HUES64 (cell line): ENCODE measurements around the gene DMD.
A peak's percentile ranks its signal among the peaks of the same experiment; 100 is the strongest.
"Not testable (repeated sequence)": the region's sequence is repeated elsewhere in the genome, so short reads cannot be mapped to it uniquely, and the experiment has no call there.

Experiments
- H3K27ac ChIP-seq: 2 replicates; pipeline ENCODE4 v1.7.0; 2013; ENCODE audit warnings: low read depth, low read length, inconsistent platforms
- H3K27me3 ChIP-seq: 2 replicates; pipeline ENCODE4 v1.6.1; 2013; ENCODE audit warnings: mild to moderate bottlenecking, low read length; ENCODE audit not compliant: insufficient read depth
- H3K36me3 ChIP-seq: 2 replicates; pipeline ENCODE4 v1.6.1; 2013; ENCODE audit warnings: mild to moderate bottlenecking, low read length; ENCODE audit not compliant: insufficient read depth
- H3K4me1 ChIP-seq: 2 replicates; pipeline ENCODE4 v1.6.1; 2013; ENCODE audit warnings: mild to moderate bottlenecking, low read length, moderate library complexity; ENCODE audit not compliant: insufficient read depth
- H3K4me3 ChIP-seq: 2 replicates; pipeline ENCODE4 v1.5.1; 2013; ENCODE audit warnings: mild to moderate bottlenecking, low read length, moderate library complexity
- H3K9ac ChIP-seq: 2 replicates; pipeline ENCODE4 v1.6.1; 2013; ENCODE audit warnings: mild to moderate bottlenecking, low read depth, low read length
- H3K9me3 ChIP-seq: 2 replicates; pipeline ENCODE4 v1.6.1; 2013; ENCODE audit warnings: low read depth, low read length; ENCODE audit not compliant: insufficient read depth
- WGBS: fragments of 150-250, 120-280 bp; methylation state at CpG from one replicate; pipeline ENCODE4 v1.1.7; 2013; ENCODE audit warnings: missing lambda C conversion rate; 5-methylcytosine and 5-hydroxymethylcytosine counted together

DMD gene

DNA sequence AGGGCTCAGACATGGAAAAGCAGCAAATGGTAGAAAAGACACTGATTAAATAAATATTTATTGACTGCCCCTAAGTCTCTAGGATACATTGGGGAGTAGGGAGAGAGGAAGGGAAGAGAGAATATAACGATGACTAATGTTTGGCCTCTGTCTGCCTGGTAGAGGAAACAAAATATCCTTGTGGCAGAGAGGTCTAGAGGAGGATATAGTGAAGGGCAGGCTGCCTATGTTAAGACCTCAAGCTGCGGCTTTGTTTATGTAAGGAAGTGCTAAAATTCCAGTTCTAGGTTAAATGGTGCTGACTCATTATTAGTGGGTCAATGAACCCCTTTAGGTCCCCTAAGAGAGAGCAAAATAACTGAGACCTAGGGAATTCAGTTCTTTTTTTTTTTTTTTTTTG, 1712.2 kb downstream of the DMD start:
- Histone ChIP-seq H3K36me3 (no peaks in the 10 kb centered on the region), H3K27ac (peak overlapping the region; percentile 58; the same call in 1 of the 2 replicates), H3K9ac (no peak overlapping the region), H3K4me3 (no peak overlapping the region), H3K27me3 (no peaks in the 10 kb centered on the region), H3K9me3 (no peaks in the 10 kb centered on the region), H3K4me1 (peaks cover 5% of the 10 kb centered on the region)
- WGBS: 60% methylated on average over 2 of the region's 2 CpGs

DNA sequence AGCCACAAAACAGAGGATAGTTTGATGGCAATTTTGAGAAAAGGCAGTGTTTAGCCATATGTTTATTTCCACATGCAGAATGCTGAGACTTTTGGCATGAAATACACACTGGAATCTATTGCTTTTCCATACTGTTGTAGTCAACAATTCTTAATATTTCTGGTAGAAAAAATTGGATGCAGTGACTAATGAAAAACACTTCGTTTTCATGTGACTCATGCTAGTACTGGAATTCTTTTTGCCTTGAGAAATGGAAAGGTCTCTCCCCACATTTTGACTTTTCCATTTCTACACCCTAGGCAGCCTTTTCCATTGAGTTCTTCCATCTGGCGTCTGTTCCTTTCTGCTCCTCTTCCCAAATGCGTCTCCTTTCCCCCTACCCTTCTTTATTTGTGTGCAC, 1714.3 kb downstream of the DMD start:
- no peaks in the 10 kb centered on the region for H3K36me3 ChIP-seq
- peaks cover 5% of the 10 kb centered on the region for H3K4me1 ChIP-seq
- no peak overlapping the region for H3K9ac ChIP-seq
- WGBS: 83% methylated on average over 3 of the region's 3 CpGs
- no peaks in the 10 kb centered on the region for H3K27me3 ChIP-seq
- no peaks in the 10 kb centered on the region for H3K9me3 ChIP-seq
- H3K27ac ChIP-seq: no peak overlapping the region
- no peak overlapping the region for H3K4me3 ChIP-seq

DNA sequence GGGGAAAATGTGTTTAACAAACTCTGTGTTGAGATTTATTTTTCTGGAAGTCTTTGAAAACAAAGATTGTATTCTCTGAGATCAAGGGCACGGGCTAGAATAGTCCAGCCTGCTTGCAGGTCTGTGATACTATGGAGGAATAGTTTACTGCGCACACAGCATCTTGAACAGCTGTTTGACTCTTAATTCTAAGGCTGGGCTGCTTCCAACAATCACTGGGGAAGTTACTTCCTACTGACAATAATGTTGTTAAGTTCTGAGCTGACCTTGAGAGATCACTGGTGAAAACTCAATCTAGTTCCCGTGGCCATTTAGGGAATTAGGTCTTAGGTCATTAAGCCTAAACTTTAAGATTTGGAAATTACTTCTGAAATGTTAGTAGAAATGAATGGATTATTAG, 1723.4 kb downstream of the DMD start:
- Histone ChIP-seq H3K9me3 (no peaks in the 10 kb centered on the region), H3K9ac (no peak overlapping the region), H3K4me1 (no peaks in the 10 kb centered on the region), H3K4me3 (no peak overlapping the region), H3K27me3 (no peaks in the 10 kb centered on the region), H3K27ac (no peak overlapping the region), H3K36me3 (no peaks in the 10 kb centered on the region)
- 98% methylated on average over 3 of the region's 3 CpGs for WGBS

DNA sequence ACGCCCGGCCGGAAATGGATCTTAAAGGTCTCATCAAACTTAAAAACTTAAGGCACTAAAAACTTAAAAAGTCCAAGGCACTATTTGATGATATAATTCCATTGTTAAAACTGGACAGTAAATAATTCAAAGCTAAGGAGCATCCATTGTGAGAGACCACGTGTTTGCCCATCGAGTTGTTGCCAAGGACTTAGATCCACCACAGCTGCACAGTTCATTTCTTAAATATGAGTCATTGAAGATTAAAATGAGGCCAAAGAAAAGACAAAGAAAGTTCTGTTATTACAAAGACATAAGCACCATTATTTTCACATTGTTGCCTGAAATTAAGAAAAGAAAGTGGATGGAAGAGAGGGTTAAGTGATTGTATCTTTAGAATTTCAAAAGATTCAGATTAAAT, 1728.0 kb downstream of the DMD start:
- H3K4me1 ChIP-seq: no peaks in the 10 kb centered on the region
- no peak overlapping the region for H3K27ac ChIP-seq
- H3K9ac ChIP-seq: no peak overlapping the region
- no peaks in the 10 kb centered on the region for H3K27me3 ChIP-seq
- H3K4me3 ChIP-seq: no peak overlapping the region
- 100% methylated on average over 3 of the region's 5 CpGs for WGBS
- H3K36me3 ChIP-seq: no peaks in the 10 kb centered on the region
- no peaks in the 10 kb centered on the region for H3K9me3 ChIP-seq

DNA sequence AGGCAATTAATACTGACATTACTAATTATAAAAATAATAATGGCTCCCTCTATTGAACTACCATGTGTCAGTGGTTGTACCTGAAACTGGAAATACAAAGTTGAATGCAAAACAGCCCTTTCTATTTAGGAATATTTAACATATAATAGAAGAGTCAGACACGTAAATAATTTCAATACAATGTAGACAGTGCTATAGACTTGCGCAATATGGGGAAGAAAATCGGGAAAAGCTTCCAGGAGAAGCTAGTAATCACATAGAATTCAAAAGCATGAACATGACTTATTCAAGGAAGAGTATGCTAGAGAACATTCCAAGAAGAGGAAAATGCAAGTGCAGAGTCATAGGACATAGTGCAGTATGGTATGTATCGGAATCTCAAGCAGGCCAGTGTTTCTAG, 1730.7 kb downstream of the DMD start:
- H3K27me3 ChIP-seq: no peaks in the 10 kb centered on the region
- H3K4me1 ChIP-seq: no peaks in the 10 kb centered on the region
- no peak overlapping the region for H3K4me3 ChIP-seq
- H3K27ac ChIP-seq: no peak overlapping the region
- no peak overlapping the region for H3K9ac ChIP-seq
- no peaks in the 10 kb centered on the region for H3K36me3 ChIP-seq
- 90% methylated on average over 4 of the region's 4 CpGs for WGBS
- no peaks in the 10 kb centered on the region for H3K9me3 ChIP-seq

DNA sequence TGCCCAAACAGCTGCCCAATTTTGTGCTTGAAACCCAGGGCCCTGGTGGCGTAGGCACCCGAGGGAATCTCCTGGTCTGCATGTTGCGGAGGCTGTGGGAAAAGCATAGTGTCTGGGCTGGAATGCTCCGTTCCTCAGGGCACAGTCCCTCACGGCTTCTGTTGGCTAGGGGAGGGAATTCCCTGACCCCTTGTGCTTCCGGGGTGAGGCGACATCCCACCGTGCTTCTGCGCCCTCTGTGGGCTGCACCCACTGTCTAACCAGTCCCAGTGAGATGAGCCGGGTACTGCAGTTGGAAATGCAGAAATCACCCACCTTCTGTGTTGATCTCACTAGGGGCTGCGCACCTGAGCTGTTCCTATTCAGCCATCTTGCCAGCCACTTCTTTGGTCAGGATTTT, 1740.1 kb downstream of the DMD start:
- H3K9me3 ChIP-seq: no peaks in the 10 kb centered on the region
- no peaks in the 10 kb centered on the region for H3K4me1 ChIP-seq
- H3K36me3 ChIP-seq: no peaks in the 10 kb centered on the region
- no peaks in the 10 kb centered on the region for H3K27me3 ChIP-seq
- H3K27ac ChIP-seq: no peak overlapping the region
- no peak overlapping the region for H3K9ac ChIP-seq
- H3K4me3 ChIP-seq: no peak overlapping the region
- 94% methylated on average over 11 of the region's 11 CpGs for WGBS

DNA sequence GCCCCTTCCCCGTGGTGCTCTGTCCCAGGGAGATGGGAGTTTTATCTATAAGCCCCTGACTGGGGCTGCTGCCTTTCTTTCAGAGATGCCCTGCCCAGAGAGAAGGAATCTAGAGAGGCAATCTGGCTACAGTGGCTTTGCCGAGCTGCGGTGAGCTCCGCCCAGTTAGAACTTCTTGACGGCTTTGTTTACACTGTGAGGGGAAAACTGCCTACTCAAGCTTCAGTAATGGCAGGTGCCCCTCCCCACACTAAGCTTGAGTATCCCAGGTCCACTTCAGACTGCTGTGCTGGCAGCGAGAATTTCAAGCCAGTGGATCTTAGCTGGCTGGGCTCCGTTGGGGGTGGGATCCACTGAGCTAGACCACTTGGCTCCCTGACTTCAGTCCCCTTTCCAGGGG, 1740.6 kb downstream of the DMD start:
- not testable (repeated sequence) for H3K4me3 ChIP-seq, H3K9me3 ChIP-seq, H3K27ac ChIP-seq, H3K36me3 ChIP-seq, H3K9ac ChIP-seq, H3K27me3 ChIP-seq, H3K4me1 ChIP-seq
- WGBS: 86% methylated on average over 7 of the region's 7 CpGs

DNA sequence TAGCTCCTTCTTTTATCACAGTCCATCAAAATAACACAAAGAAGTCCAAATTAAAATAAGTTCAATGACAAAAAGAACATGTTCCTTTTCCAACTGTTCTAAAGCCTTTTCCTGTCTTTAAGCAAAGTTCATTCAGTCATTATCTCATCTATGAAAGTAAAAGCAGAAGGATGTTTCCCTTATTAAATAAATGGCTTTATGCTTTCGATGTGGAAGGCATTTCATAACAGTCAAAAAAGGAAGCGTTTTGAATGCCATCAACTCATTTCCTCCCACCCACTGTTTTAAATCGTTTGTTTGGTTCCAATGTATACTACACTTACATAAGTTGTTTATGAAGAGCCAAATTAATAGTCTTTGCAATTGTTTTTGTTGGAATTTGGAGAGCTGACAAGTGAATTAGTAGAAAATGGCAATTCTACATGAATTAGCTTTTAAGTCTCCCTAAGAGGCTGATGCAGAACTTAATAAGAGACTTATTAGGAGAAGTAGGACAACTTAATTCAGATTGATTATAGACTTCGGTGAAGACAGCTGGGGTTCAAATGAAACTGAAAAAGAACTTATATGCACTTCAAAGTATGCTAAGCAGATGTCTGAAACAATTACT, 1746.9 kb downstream of the DMD start:
- H3K36me3 ChIP-seq: no peaks in the 10 kb centered on the region
- H3K9me3 ChIP-seq: no peaks in the 10 kb centered on the region
- no peak overlapping the region for H3K9ac ChIP-seq
- H3K27ac ChIP-seq: no peak overlapping the region
- H3K4me3 ChIP-seq: no peak overlapping the region
- H3K27me3 ChIP-seq: no peaks in the 10 kb centered on the region
- WGBS: 70% methylated on average over 1 of the region's 4 CpGs
- H3K4me1 ChIP-seq: no peaks in the 10 kb centered on the region

DNA sequence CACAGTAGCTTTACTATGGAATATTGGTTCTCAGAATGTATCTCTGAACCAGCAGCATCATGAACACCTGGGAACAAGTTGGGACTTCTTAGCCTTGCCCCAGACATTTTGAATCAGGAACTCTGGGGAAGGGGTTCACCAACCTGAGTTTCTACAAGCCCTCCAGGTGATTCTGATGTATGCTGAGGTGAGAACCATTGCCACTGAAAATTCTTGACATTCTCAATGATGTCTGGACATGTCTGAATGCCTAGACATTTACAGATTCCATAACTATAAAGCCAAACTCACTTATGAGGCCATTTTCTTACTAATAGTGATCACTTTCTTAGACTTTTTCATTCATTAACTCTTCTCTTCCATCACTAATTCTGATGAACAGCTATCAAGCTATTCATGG, 1750.1 kb downstream of the DMD start:
- no peaks in the 10 kb centered on the region for H3K4me1 ChIP-seq
- no peak overlapping the region for H3K9ac ChIP-seq
- no peak overlapping the region for H3K4me3 ChIP-seq
- H3K9me3 ChIP-seq: no peaks in the 10 kb centered on the region
- no peaks in the 10 kb centered on the region for H3K27me3 ChIP-seq
- H3K36me3 ChIP-seq: no peaks in the 10 kb centered on the region
- H3K27ac ChIP-seq: no peak overlapping the region

DNA sequence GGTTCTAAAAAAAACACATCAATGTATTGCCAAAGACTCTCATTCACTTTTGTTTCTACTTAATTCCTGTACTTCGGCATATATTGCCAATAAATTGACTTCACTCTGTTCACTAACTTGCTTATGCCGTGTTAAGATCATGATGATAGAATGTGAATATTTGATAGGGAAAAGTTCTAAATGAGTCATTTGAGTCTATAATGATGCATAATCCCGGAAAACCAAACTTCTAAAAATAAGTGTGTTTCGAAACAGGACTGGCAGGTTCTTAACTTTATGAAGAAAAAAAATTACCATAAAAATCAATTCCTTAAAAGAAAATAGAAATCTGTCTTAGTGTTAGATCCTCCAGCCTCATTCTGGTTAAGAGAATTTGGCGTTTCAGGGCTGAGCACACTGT, 1752.0 kb downstream of the DMD start:
- Histone ChIP-seq H3K27ac (no peak overlapping the region), H3K9ac (no peak overlapping the region), H3K27me3 (no peaks in the 10 kb centered on the region), H3K9me3 (no peaks in the 10 kb centered on the region), H3K4me3 (no peak overlapping the region), H3K36me3 (no peaks in the 10 kb centered on the region), H3K4me1 (no peaks in the 10 kb centered on the region)
- WGBS: 92% methylated on average over 2 of the region's 5 CpGs

DNA sequence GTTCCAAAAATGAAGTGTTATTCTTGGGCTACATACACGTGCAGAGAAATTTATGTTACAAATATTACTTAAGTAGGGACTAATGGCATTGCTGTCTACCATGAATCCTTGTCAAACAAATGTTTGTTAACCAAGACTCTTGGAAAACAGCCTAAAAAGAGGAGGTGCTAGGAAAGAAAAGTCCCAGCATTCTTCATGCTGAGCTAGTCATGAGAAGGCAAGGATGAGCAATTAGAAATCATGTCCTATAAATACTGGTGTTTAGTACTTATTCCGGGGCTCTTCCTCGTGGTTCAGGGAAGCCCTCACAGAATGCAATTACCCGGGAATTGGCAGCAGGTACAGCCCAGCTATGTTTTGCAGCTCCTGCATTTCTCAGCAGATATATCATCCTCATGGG, 1761.4 kb downstream of the DMD start:
- Histone ChIP-seq H3K4me1 (no peaks in the 10 kb centered on the region), H3K9ac (no peak overlapping the region), H3K36me3 (no peaks in the 10 kb centered on the region), H3K27ac (no peak overlapping the region), H3K27me3 (no peaks in the 10 kb centered on the region), H3K9me3 (no peaks in the 10 kb centered on the region), H3K4me3 (no peak overlapping the region)
- 89% methylated on average over 3 of the region's 4 CpGs for WGBS

DNA sequence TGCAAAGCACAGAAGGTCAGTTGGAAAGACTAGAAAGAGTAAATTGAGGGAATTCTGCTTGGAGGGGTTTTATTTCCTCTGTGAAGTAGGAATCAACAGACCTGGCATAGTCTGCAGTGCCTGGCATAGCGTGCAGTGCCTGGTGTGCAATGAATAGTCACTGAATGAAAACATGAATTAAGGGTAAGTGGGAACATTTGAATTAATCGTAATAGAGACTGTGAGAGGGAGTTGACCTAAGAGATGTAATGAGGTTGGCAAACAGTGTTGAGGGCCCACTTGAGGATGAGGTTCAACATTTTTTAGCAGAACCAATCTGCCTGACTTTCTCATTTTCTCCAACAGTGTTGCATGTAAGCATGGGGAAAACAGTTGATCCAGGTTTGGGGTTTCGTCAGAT, 1762.3 kb downstream of the DMD start:
- H3K4me3 ChIP-seq: no peak overlapping the region
- no peaks in the 10 kb centered on the region for H3K27me3 ChIP-seq
- H3K27ac ChIP-seq: no peak overlapping the region
- no peaks in the 10 kb centered on the region for H3K36me3 ChIP-seq
- 97% methylated on average over 3 of the region's 3 CpGs for WGBS
- H3K9me3 ChIP-seq: no peaks in the 10 kb centered on the region
- no peak overlapping the region for H3K9ac ChIP-seq
- no peaks in the 10 kb centered on the region for H3K4me1 ChIP-seq
